CD14-positive monocyte (primary cell): Measurements from ENCODE around the gene SPRYD4. TPM values are rescaled to one million over a fixed set of nuclear protein-coding genes. Genes with fewer than 3 reads are reported as not detected.

Experiments used
- DNase-seq, 3 donors: peaks; one replicate each; pipeline ENCODE4 v3.0.0-alpha.2; 2011 to 2022
- H2AFZ ChIP-seq: 2 replicates; pipeline ENCODE4 v1.6.0; 2012; ENCODE audit warnings: mild to moderate bottlenecking, low read depth, low read length, inconsistent platforms; ENCODE audit not compliant: insufficient read depth, poor library complexity, severe bottlenecking
- H3K27ac ChIP-seq, 2 donors: 1 replicate in 1 of 2; 2 replicates in 1 of 2; pipeline ENCODE4 v1.5.1; 2012 to 2013; ENCODE audit warnings: low read length in 2 of 2, control low read depth in 1 of 2, inconsistent platforms in 1 of 2, low read depth in 1 of 2, mild to moderate bottlenecking in 1 of 2
- H3K27me3 ChIP-seq, 2 donors: one replicate each; pipeline versions ENCODE4 v1.6.0 to v1.6.1; 2011 to 2013; ENCODE audit warnings: low read length in 2 of 2; ENCODE audit not compliant: control insufficient read depth in 2 of 2, insufficient read depth in 2 of 2
- H3K36me3 ChIP-seq, 2 donors: replicated peaks in 1 of 2; 1 replicate in 1 of 2; 2 replicates in 1 of 2; pipeline versions ENCODE4 v1.5.1 to v1.6.1; 2012 to 2013; ENCODE audit warnings: low read length in 2 of 2, control low read depth in 1 of 2, inconsistent platforms in 1 of 2, mild to moderate bottlenecking in 1 of 2; ENCODE audit not compliant: insufficient read depth in 2 of 2, control insufficient read depth in 1 of 2
- H3K4me1 ChIP-seq, 2 donors: 1 replicate in 1 of 2; 2 replicates in 1 of 2; pipeline versions ENCODE4 v1.5.1 to v1.6.1; 2012 to 2013; ENCODE audit warnings: low read length in 2 of 2, control low read depth in 1 of 2, inconsistent platforms in 1 of 2, mild to moderate bottlenecking in 1 of 2, moderate library complexity in 1 of 2; ENCODE audit not compliant: insufficient read depth in 2 of 2, control insufficient read depth in 1 of 2
- H3K4me2 ChIP-seq: replicated peaks from 2 replicates; pipeline ENCODE3; 2012; ENCODE audit warnings: low read length, moderate library complexity, mild to moderate bottlenecking; ENCODE audit not compliant: poor library complexity, severe bottlenecking; ENCODE audit errors: extremely low read depth
- H3K4me3 ChIP-seq, 3 experiments: fragments of 200-600 bp in 1 of 3; sonication (generic) in 1 of 3; replicated peaks in 1 of 3; 1 replicate in 2 of 3; 2 replicates in 1 of 3; pipeline ENCODE4 v1.5.1; 2011 to 2013; ENCODE audit warnings: low read length in 3 of 3, mild to moderate bottlenecking in 3 of 3, control low read depth in 2 of 3, low read depth in 2 of 3, inconsistent platforms in 1 of 3, moderate library complexity in 1 of 3
- H3K79me2 ChIP-seq: 2 replicates; pipeline ENCODE4 v1.6.0; 2012; ENCODE audit warnings: mild to moderate bottlenecking, control low read depth, inconsistent platforms, low read length, moderate library complexity; ENCODE audit not compliant: insufficient read depth
- H3K9ac ChIP-seq: 2 replicates; pipeline ENCODE4 v1.6.0; 2017; ENCODE audit warnings: low read length, mild to moderate bottlenecking; ENCODE audit not compliant: insufficient read depth, poor library complexity, severe bottlenecking
- H3K9me3 ChIP-seq, 2 donors: replicated peaks in 1 of 2; 1 replicate in 1 of 2; 2 replicates in 1 of 2; pipeline versions ENCODE4 v1.5.1 to v1.6.1; 2012 to 2013; ENCODE audit warnings: low read length in 2 of 2, control low read depth in 1 of 2; ENCODE audit not compliant: control insufficient read depth in 1 of 2, insufficient read depth in 1 of 2
- H4K20me1 ChIP-seq: 2 replicates; pipeline ENCODE4 v1.6.0; 2012; ENCODE audit warnings: mild to moderate bottlenecking, low read length, control low read depth, moderate library complexity; ENCODE audit not compliant: insufficient read depth
- H3K27ac Mint-ChIP-seq, 7 donors: one replicate each; pipeline ENCODE4 v1.8.0; 2020; ENCODE audit warnings: mild to moderate bottlenecking in 7 of 7, mixed read lengths in 7 of 7, moderate library complexity in 6 of 7, inconsistent platforms in 2 of 7
- H3K27me3 Mint-ChIP-seq, 3 donors: one replicate each; pipeline ENCODE4 v1.8.0; 2021 to 2022; ENCODE audit warnings: low read depth in 3 of 3, mild to moderate bottlenecking in 3 of 3, mixed read lengths in 3 of 3, moderate library complexity in 3 of 3, inconsistent platforms in 1 of 3
- H3K36me3 Mint-ChIP-seq, 2 donors: one replicate each; pipeline ENCODE4 v1.8.0; 2020; ENCODE audit warnings: mixed read lengths in 2 of 2, inconsistent platforms in 1 of 2, mild to moderate bottlenecking in 1 of 2
- H3K4me1 Mint-ChIP-seq: one replicate; pipeline ENCODE4 v1.8.0; 2020; ENCODE audit warnings: mild to moderate bottlenecking, mixed read lengths
- H3K4me3 Mint-ChIP-seq, 2 donors: one replicate each; pipeline ENCODE4 v1.8.0; 2020; ENCODE audit warnings: mild to moderate bottlenecking in 2 of 2, mixed read lengths in 2 of 2, moderate library complexity in 1 of 2
- H3K9me3 Mint-ChIP-seq, 7 donors: one replicate each; pipeline ENCODE4 v1.8.0; 2020 to 2022; ENCODE audit warnings: mixed read lengths in 7 of 7, mild to moderate bottlenecking in 6 of 7, moderate library complexity in 6 of 7, inconsistent platforms in 2 of 7
- CTCF ChIP-seq: fragments of 200-600 bp; IDR thresholded peaks from one replicate; pipeline ENCODE4 v1.8.0; 2022; ENCODE audit warnings: antibody characterized with exemption, mild to moderate bottlenecking
- WGBS: methylation state at CpG from one replicate; pipeline ENCODE4 v1.1.5; 2013; ENCODE audit warnings: missing lambda C conversion rate; ENCODE audit not compliant: insufficient coverage; 5-methylcytosine and 5-hydroxymethylcytosine counted together
- intact Hi-C, 2 donors: fragments of 100-400 bp; cut with micrococcal nuclease; formaldehyde crosslinking; loops; one replicate each; pipeline versions ENCODE4 v1.15.0 to v1.15.1; 2023
- polyA plus RNA-seq, 3 donors: library from polyadenylated mRNA; depleted of rRNA in 1 of 3; unstranded in 2 of 3; stranded (reverse) in 1 of 3; fragments of 300-500 nt in 2 of 3; fragments of >200 nt in 1 of 3; fragmentation: Illumina TruSeq in 2 of 3; gene quantifications; 1 replicate in 2 of 3; 2 replicates in 1 of 3; pipeline ENCODE4 v1.2.3, GENCODE V29; 2012 to 2021

Gene SPRYD4
- polyA plus RNA-seq, 3 donors, result 1.3 to 2.1 (median 1.4) TPM

DNA sequence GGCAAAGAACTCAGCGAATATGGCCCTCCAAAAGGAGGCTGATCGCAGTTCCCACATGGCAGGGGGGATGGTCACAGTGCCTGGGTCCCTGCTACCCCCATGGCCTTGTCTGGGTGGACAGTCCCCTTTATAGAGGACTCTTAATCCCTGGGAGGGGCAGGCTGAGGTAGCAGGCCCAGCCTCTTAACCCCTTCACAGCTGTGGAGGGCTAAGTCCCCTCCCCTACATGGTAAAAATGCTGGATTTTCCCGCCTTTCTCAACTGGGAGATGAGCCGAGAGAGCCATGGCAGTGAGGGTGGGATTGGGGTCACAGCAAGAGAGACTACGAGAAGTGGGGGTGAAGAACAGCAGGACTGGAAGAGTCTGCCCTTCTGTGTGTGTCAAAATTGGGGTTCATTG, 13.8 kb upstream of the SPRYD4 start, which contains the start of gene MIP:
MIP (minus strand) TSS at position 101 of the 400 bp plus-strand sequence; CDS start at position 57, 44 bp downstream.
- H3K4me2 ChIP-seq, result no peak within 1 kb of the TSS
- WGBS, result 100% methylated on average over 1 of the region's 5 CpGs
- no peak for TF ChIP-seq CTCF
- H3K9me3 Mint-ChIP-seq, result peaks cover 0 to 2% (median 0%) of the 10 kb centered on the region in 7 donors
- no peak within 1 kb of the TSS for H3K4me3 ChIP-seq
- H2AFZ ChIP-seq, result no peak within 1 kb of the TSS
- DNase-seq, result no peak
- intact Hi-C loops, result loop anchor here in 1 of 2 donors (10.0 kb wide), 1 partner anchor 90 kb away; the partner anchor contains the start of genes APOF and STAT2
- H3K27ac Mint-ChIP-seq, result no peak within 1 kb of the TSS
- H3K36me3 Mint-ChIP-seq, result no peaks in the 10 kb centered on the region
- no peaks in the 10 kb centered on the region for H3K27me3 ChIP-seq
- no peaks in the 10 kb centered on the region for H3K9me3 ChIP-seq
- H3K27ac ChIP-seq, result no peak within 1 kb of the TSS
- peaks cover 5% of the 10 kb centered on the region for H3K4me1 Mint-ChIP-seq
- H3K4me1 ChIP-seq, result peaks cover 5 to 6% of the 10 kb centered on the region in 2 donors
- no peaks in the 10 kb centered on the region for H3K36me3 ChIP-seq
- H3K79me2 ChIP-seq, result no peaks in the 10 kb centered on the region
- H3K27me3 Mint-ChIP-seq, result peaks cover 0 to 2% (median 2%) of the 10 kb centered on the region in 3 donors
- no peak within 1 kb of the TSS for H3K4me3 Mint-ChIP-seq
- H4K20me1 ChIP-seq, result no peaks in the 10 kb centered on the region
- H3K9ac ChIP-seq, result no peak within 1 kb of the TSS

DNA sequence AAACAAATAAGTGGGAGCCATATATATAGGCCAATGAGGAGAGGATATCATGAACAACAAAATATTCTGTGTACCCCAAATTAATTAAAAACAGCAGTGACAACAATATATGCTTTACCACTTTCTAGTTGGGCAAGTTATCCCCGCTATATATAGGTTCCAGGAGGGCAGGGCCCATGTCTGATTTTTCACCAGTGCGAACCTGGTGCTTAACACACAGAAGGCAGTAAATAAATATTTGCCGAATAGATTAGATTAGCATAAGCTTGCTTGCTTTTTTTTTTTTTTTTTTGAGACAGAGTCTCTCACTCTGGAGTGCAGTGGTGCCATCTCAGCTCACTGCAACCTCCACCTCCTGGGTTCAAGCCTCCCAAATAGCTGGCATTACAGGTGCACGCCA, 10.6 kb upstream of the SPRYD4 start:
- H3K9ac ChIP-seq, result no peak overlapping the region
- TF ChIP-seq CTCF, result no peak
- no peaks in the 10 kb centered on the region for H3K9me3 ChIP-seq
- H2AFZ ChIP-seq, result no peak overlapping the region
- H3K4me1 ChIP-seq, result no peaks in the 10 kb centered on the region
- no peaks in the 10 kb centered on the region for H3K27me3 ChIP-seq
- DNase-seq, result no peak
- no peak overlapping the region for H3K4me3 Mint-ChIP-seq
- H3K36me3 ChIP-seq, result no peaks in the 10 kb centered on the region
- no peaks in the 10 kb centered on the region for H4K20me1 ChIP-seq
- no peak overlapping the region for H3K4me3 ChIP-seq
- H3K27ac ChIP-seq, result no peak overlapping the region
- H3K79me2 ChIP-seq, result no peaks in the 10 kb centered on the region
- intact Hi-C loops, result loop anchor here in 1 of 2 donors (10.0 kb wide), 1 partner anchor 93 kb away; the partner anchor contains the start of genes APOF and STAT2
- WGBS, result no CpG with 5 or more reads among the region's 4 CpGs
- no peak overlapping the region for H3K27ac Mint-ChIP-seq
- no peaks in the 10 kb centered on the region for H3K4me1 Mint-ChIP-seq
- no peak overlapping the region for H3K4me2 ChIP-seq
- no peaks in the 10 kb centered on the region for H3K36me3 Mint-ChIP-seq
- H3K9me3 Mint-ChIP-seq, result peaks cover 0 to 2% (median 0%) of the 10 kb centered on the region in 7 donors
- H3K27me3 Mint-ChIP-seq, result peaks cover 0 to 2% (median 2%) of the 10 kb centered on the region in 3 donors
